ENCODE data around the gene SLIT1. TPM values are rescaled to one million over a fixed set of nuclear protein-coding genes. Genes with fewer than 3 reads are reported as not detected.
A peak's percentile ranks its signal among the peaks of the same experiment; 100 is the strongest.

Gene SLIT1
- total and polyA plus RNA-seq, 2 of the 8 experiments (the other 6 are each of a cell fraction or from before 2014, with no cell fraction given) = 0.70 to 0.88 TPM

GRCh38 chr10:96984541-96985131, 201.1 kb downstream of the SLIT1 start:
- Histone ChIP-seq H3K14ac (ENCODE audit: insufficient read length) (no peak overlapping the region), H4K20me1 (replicated peaks in 1 of 2; ENCODE audit: control insufficient read depth in 1 of 2, insufficient read depth in 2 of 2, low read length in 2 of 2) (no peaks in the 10 kb centered on the region), H3K27me3 (replicated peaks in 1 of 4; ENCODE audit: control insufficient read depth in 3 of 4, extremely low read depth in 1 of 4, insufficient read depth in 3 of 4, low read length in 3 of 4) (no peaks in the 10 kb centered on the region), H2BK15ac (ENCODE audit: low read length) (0 out of 2 replicates have a peak overlapping the region, but pooled peaks have one; percentile 31), H3K4me3 (ENCODE audit: extremely low read depth in 1 of 4, insufficient read depth in 2 of 4, low read depth in 3 of 4, low read length in 4 of 4) (peak overlapping the region in 2 of 4 experiments; percentile 10 to 20; a peak in 2 of 8 replicates), H2BK12ac (ENCODE audit: low read depth, low read length) (0 out of 2 replicates have a peak overlapping the region, but pooled peaks have one; percentile 82), H3K9ac (replicated peaks in 1 of 4; ENCODE audit: extremely low read depth in 1 of 4, low read depth in 3 of 4, low read length in 3 of 4) (peak overlapping the region in 1 of 4 experiments; percentile 14; a peak in 1 of 7 replicates), H3K4me2 (ENCODE audit: insufficient read depth in 1 of 2, low read depth in 2 of 2, low read length in 2 of 2) (peak overlapping the region; percentile 34 to 49; a peak in 3 of 4 replicates), H4K8ac (ENCODE audit: extremely low read depth, insufficient read depth, low read length) (no peak overlapping the region), H4K91ac (replicated peaks; ENCODE audit: insufficient read length, low read length) (no peak overlapping the region), H3K9me3 (ENCODE audit: insufficient read depth in 2 of 2, low read depth in 1 of 2, low read length in 1 of 2) (no peaks in the 10 kb centered on the region), H2AFZ (ENCODE audit: low read length) (no peak overlapping the region), H3K56ac (replicated peaks; ENCODE audit: insufficient read length, low read depth, low read length) (no peak overlapping the region), H3K4ac (replicated peaks; ENCODE audit: insufficient read length, low read depth, low read length) (no peak overlapping the region), H2BK5ac (ENCODE audit: low read depth, low read length) (no peak overlapping the region), H3K36me3 (ENCODE audit: control insufficient read depth in 2 of 4, insufficient read depth in 4 of 4, low read length in 3 of 4) (peaks cover 2 to 12% (median 7%) of the 10 kb centered on the region in 4 experiments), H3K23me2 (ENCODE audit: low read depth, low read length) (no peaks in the 10 kb centered on the region), H3K79me1 (ENCODE audit: low read depth, low read length) (no peaks in the 10 kb centered on the region), H3K23ac (ENCODE audit: insufficient read length) (no peak overlapping the region), H3K27ac (ENCODE audit: low read depth, low read length) (0 out of 2 replicates have a peak overlapping the region, but pooled peaks have one; percentile 31), H3K4me1 (replicated peaks in 1 of 4; ENCODE audit: control insufficient read depth in 3 of 4, insufficient read depth in 4 of 4, low read length in 3 of 4) (peaks cover 0 to 10% (median under 1%) of the 10 kb centered on the region in 4 experiments; a peak in 5 of 7 replicates), H3K79me2 (ENCODE audit: control insufficient read depth in 1 of 2, insufficient read depth in 2 of 2, low read length in 2 of 2) (no peaks in the 10 kb centered on the region), H2AK5ac (ENCODE audit: low read depth, low read length) (peak overlapping the region; percentile 77; the same call in 1 of the 2 replicates), H2BK20ac (ENCODE audit: low read length) (no peak overlapping the region), H3K18ac (ENCODE audit: extremely low read depth, low read length) (peak overlapping the region; percentile 68; the same call in 1 of the 2 replicates), H4K5ac (ENCODE audit: insufficient read length, low read depth, low read length) (peak overlapping the region; percentile 37), H2BK120ac (replicated peaks; ENCODE audit: low read depth, low read length) (peak overlapping the region; percentile 29)
- ChIA-PET CTCF (ENCODE audit: partially characterized antibody) (interaction anchor here (0.6 to 4.8 kb wide), 11 partner anchors 10 to 861 kb away, joined by 3 to 25 read pairs (median 3); no protein-coding TSS in a partner anchor), POLR2A (ENCODE audit: partially characterized antibody) (interaction anchor here (1.2 kb wide), 1 partner anchor 9 kb away, joined by 3 read pairs; no protein-coding TSS in a partner anchor)
- no peak for DNase-seq (ENCODE audit: low read depth in 1 of 2, low spot score in 2 of 2)
- WGBS, 2 experiments (ENCODE audit: extremely low coverage in 1 of 2, insufficient coverage in 1 of 2, insufficient read length in 1 of 2, insufficient replicate concordance in 2 of 2, low coverage in 1 of 2, low lambda C conversion rate in 2 of 2, missing lambda C conversion rate in 1 of 2) = 41% methylated on average over 14 of the region's 14 CpGs; no CpG with 5 or more reads in 1 of the 2 experiments
- FAIRE-seq = peak; percentile 74
- no peak for TF ChIP-seq TBP (IDR thresholded peaks at IDR 0.05; ENCODE audit: low read depth, low read length)

Data from H1 (cell line).